ENCODE data around the gene GPS2.
"Not testable (repeated sequence)": the region's sequence is repeated elsewhere in the genome, so short reads cannot be mapped to it uniquely, and the experiment has no call there.

The GPS2 gene

GRCh38 chr17:7343250-7343649, 28.1 kb upstream of the GPS2 start:
- Mint-ChIP-seq H3K4me1 (peaks cover 9% of the 10 kb centered on the region), H3K27ac (no peak overlapping the region), H3K27me3 (ENCODE audit: low read depth) (peaks cover 11% of the 10 kb centered on the region), H3K9me3 (no peaks in the 10 kb centered on the region), H3K4me3 (no peak overlapping the region), H3K36me3 (ENCODE audit: low read depth) (no peaks in the 10 kb centered on the region)
- TF ChIP-seq, protein P1, sequence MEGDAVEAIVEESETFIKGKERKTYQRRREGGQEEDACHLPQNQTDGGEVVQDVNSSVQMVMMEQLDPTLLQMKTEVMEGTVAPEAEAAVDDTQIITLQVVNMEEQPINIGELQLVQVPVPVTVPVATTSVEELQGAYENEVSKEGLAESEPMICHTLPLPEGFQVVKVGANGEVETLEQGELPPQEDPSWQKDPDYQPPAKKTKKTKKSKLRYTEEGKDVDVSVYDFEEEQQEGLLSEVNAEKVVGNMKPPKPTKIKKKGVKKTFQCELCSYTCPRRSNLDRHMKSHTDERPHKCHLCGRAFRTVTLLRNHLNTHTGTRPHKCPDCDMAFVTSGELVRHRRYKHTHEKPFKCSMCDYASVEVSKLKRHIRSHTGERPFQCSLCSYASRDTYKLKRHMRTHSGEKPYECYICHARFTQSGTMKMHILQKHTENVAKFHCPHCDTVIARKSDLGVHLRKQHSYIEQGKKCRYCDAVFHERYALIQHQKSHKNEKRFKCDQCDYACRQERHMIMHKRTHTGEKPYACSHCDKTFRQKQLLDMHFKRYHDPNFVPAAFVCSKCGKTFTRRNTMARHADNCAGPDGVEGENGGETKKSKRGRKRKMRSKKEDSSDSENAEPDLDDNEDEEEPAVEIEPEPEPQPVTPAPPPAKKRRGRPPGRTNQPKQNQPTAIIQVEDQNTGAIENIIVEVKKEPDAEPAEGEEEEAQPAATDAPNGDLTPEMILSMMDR (IDR thresholded peaks at IDR 0.05; ENCODE audit: unreplicated experiment in 3 of 3) = no peak

DNA sequence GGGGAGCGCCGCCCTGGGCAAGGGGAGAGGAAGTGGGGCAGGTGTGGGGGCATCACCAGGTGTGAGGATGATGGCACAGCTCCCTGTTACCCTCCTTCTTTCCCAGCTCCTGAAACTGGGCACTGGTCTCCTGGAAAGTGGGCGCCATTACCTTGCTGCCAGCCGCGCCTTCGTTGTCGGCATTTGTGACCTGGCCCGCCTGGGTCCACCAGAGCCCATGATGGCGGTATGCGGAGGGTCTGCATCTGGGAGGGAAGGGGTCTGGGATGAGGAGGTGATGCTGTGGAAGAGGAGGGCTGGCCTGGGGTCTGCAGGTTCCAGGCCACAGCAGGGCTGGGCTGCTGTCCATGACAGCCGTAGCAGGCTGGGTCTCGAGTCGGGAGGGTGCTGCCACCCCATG, 26.7 kb upstream of the GPS2 start:
- H3K36me3 Mint-ChIP-seq (ENCODE audit: low read depth) = no peaks in the 10 kb centered on the region
- no peak overlapping the region for H3K4me3 Mint-ChIP-seq
- H3K9me3 Mint-ChIP-seq = no peaks in the 10 kb centered on the region
- peaks cover 10% of the 10 kb centered on the region for H3K27me3 Mint-ChIP-seq (ENCODE audit: low read depth)
- H3K27ac Mint-ChIP-seq = no peak overlapping the region
- H3K4me1 Mint-ChIP-seq = no peaks in the 10 kb centered on the region
- TF ChIP-seq, protein P1 (IDR thresholded peaks at IDR 0.05; ENCODE audit: unreplicated experiment in 3 of 3) = no peak

DNA sequence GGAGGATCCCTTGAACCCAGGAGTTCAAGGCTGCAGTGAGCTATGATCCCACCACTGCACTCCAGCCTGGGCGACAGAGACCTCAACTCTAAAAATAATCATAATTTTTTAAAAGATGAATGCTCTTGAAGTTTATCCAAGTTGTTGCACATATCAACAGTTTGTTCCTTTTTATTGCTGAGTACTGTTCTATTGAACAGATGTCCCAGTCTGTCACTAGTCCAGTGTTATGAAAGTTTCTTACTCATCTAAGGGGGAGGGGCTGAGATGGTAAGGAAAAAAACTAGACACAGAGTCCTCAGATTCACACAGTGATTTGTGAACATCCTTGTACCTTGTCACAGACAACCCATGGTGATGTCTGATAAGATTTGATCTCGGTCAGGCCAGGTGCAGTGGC, 25.0 kb upstream of the GPS2 start:
- H3K9me3 Mint-ChIP-seq = no peaks in the 10 kb centered on the region
- H3K36me3 Mint-ChIP-seq (ENCODE audit: low read depth) = no peaks in the 10 kb centered on the region
- TF ChIP-seq, protein P1 (IDR thresholded peaks at IDR 0.05; ENCODE audit: unreplicated experiment in 3 of 3) = no peak
- H3K4me1 Mint-ChIP-seq = no peaks in the 10 kb centered on the region
- no peak overlapping the region for H3K27ac Mint-ChIP-seq
- H3K27me3 Mint-ChIP-seq (ENCODE audit: low read depth) = peaks cover 11% of the 10 kb centered on the region
- H3K4me3 Mint-ChIP-seq = no peak overlapping the region

DNA sequence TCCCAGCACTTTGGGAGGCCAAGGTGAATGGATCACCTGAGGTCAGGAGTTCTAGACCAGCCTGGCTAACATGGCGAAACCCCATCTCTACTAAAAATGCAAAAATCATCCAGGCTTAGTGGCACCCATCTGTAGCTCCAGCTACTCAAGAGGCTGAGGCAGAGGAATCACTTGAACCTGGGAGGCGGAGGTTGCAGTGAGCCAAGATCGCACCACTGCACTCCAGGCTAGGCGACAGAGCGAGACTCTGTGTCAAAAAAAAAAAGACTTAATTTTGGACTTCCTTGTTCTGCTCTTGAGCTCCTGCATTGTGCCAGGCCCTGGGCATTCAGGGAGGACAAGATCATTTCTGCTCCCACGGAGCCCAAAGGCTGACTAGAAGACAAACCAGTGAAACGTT, 22.4 kb upstream of the GPS2 start:
- H3K36me3 Mint-ChIP-seq (ENCODE audit: low read depth); H3K4me3 Mint-ChIP-seq; H3K9me3 Mint-ChIP-seq; H3K4me1 Mint-ChIP-seq; H3K27ac Mint-ChIP-seq; H3K27me3 Mint-ChIP-seq (ENCODE audit: low read depth): not testable (repeated sequence)

DNA sequence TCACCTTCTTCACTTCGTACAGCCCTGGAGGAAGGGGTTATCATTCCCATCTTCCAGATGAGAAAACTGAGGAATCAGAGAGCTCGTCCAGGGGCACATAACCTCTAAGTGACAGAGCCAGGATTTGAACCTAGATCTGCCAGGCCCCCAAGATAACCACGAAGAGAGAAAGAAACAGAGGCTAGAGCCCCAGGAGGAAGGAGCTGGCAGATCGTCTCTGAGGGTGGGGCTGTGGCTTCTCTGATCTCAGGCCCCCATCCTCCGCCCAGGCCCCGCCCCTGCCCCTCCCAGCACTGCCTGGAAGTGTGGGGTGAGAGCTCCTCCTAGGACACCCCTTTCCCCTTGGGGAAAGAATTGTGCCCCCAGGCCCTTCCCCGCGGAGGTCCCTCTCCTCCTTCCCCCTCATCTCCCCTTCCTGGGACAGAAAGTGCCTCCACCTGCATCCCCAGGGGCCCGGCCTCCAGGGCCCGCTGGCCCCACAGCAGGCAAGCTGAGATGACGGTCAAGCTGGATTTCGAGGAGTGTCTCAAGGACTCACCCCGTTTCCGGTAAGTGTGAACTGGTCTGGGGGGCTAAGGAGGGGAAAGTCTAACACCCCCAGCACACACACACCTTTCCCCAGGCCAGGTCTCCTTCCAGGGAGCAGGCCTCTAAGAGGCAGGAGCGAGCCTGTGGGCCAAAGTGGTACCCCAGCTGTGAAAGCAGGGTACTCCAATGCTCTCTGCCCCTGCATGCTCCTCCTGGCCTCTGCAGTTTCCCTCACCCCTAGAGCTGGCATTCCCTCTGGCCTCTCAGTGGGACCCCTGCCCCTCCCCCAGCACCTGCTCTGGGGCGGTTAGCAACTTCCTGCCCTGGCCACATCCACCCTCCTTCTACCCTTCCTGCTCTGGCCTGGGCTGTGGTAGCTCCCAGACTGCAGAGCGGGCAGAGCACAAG, 21.3 kb upstream of the GPS2 start, which contains the start of gene ACAP1:
TSS of gene ACAP1 (plus strand) at position 290 of the 936 bp plus-strand sequence. CDS start at position 496, 206 bp downstream.
- no peak within 1 kb of the TSS for H3K27ac Mint-ChIP-seq
- H3K4me1 Mint-ChIP-seq = peaks cover 8% of the 10 kb centered on the region
- no peaks in the 10 kb centered on the region for H3K9me3 Mint-ChIP-seq
- H3K4me3 Mint-ChIP-seq = no peak within 1 kb of the TSS
- no peaks in the 10 kb centered on the region for H3K36me3 Mint-ChIP-seq (ENCODE audit: low read depth)
- TF ChIP-seq, protein P1 (IDR thresholded peaks at IDR 0.05; ENCODE audit: unreplicated experiment in 3 of 3) = no peak
- peaks cover 6% of the 10 kb centered on the region for H3K27me3 Mint-ChIP-seq (ENCODE audit: low read depth)

GRCh38 chr17:7335765-7336164, 20.6 kb upstream of the GPS2 start:
- H3K4me1 Mint-ChIP-seq; H3K4me3 Mint-ChIP-seq; H3K27ac Mint-ChIP-seq; H3K9me3 Mint-ChIP-seq; H3K36me3 Mint-ChIP-seq (ENCODE audit: low read depth); H3K27me3 Mint-ChIP-seq (ENCODE audit: low read depth): not testable (repeated sequence)

Data from nephron (organoid).